HG02938 (cell line): Measurements from ENCODE around the gene PTGFRN.

ENCODE experiments used
- ATAC-seq: cut with Tn5 transposase; IDR thresholded peaks from one replicate; pipeline ENCODE4 v1.9.1; 2021; ENCODE audit warnings: mild to moderate bottlenecking, moderate library complexity; ENCODE audit not compliant: unreplicated experiment

Gene PTGFRN

DNA sequence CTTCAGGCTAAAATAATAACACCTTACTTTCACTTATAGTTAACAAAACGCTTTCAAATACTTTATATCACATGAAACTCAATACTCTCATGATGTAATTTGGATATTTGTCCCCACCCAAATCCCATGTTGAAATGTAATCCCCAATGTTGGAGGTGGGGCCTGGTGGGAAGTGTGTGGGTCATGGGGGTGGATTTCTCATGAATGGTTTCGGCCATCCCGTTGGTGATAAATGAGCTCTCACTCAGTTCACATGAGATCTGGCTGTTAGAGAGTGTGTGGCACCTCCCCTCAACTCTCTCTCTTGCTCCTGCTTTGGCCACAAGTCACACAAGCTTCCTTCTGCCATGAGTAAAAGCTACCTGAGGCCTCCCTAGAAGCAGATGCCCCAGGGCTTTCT lies 22.5 kb upstream of the PTGFRN start:
- ATAC-seq, result no peak

- ATAC-seq, result no peak
Measured at GRCh38 chr1:116889380-116889779, 20.3 kb upstream of the PTGFRN start.

GRCh38 chr1:116891396-116892079 lies 18.2 kb upstream of the PTGFRN start:
- no peak for ATAC-seq

GRCh38 chr1:116895073-116895472 lies 14.6 kb upstream of the PTGFRN start:
- no peak for ATAC-seq

DNA sequence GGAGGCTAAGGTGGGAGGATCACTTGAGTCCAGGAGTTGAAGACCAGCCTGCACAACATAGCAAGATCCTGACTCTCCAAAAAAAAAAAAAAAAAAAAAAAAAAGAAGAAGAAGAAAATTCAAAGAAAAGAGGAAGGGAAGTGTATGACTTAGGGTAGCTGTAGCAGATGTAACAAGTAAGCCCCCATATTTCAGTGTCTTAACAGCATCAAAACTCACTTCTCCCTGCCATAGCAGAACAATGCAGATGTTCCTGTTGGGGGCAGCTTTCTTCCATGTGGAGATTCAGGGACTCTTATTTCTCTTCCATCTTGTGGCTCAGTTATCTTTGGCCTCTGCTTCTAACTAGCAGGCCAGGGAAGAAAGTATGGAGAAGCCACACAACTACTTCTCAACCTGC lies 10.2 kb upstream of the PTGFRN start:
- ATAC-seq, result no peak

DNA sequence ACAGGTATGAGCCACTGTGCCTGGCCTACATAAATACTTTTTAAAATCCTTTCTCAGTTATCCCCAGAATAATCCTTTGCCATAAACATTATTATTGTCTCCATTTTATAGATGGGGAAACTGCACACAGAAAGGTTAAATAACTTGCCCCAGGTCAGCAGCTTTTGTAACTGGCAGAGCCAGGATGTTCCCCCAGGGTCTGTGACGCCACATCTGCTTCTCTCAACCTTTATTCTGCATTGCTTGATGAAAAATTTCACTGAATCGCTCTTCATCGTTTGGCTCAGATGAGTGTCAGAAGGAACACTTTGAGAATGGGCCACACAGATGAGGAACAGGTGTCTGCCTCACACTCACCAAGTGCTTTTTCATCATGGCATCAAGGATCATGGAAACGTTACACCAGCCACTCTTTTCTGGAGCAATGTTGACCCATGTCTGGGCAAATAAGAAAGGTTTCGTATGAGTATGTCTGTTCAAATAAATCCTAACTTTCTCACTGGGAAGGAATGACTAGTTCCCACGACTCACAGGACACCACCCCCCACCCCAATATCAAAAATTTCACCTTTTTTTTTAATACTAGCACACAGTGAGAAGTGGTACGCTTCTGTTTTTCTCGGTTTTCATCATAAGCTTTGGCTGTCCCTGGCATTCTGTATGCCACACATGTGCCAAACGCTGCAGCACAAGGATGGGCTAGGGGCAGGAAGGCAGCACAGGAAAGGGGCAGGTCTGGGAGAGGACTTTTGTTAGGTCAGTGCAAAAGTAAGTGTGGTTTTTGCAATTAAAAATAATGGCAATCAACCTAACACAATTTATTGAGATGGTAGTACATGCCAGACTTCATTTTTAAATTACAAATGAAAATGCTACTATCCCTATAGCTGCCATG lies 9.0 kb upstream of the PTGFRN start:
- no peak for ATAC-seq

GRCh38 chr1:116902027-116902426 lies 7.7 kb upstream of the PTGFRN start:
- ATAC-seq, result no peak

DNA sequence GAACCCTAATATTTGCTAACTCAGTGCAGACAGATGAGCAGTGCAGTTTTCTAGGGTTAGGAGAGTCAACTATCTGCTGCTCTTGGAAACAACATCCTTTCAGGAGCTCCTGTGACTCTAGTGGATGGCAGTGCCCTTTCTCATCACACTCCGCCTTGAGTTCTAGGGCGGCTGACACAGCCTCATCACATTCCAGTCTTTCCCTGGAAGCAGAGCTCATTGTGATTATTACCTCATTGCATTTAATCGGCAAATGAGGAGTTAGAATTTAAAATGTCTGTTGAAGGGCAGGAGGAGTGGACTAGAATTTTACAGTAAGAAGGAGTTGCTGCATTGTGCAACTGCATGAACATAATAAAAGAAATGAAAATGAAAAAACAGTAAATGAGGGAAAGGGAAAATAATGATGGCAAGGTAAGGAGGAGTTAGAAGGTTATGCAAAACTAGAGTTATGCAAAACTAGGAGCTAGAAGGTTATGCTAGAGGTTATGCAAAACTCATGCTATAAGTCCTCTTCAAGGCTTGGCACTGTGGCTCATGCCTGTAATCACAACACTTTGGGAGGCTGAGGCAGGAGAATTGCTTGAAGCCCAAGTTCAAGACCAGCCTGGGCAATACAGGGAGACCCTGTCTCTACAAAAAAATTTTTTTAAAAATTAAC lies 6.9 kb upstream of the PTGFRN start:
- no peak for ATAC-seq

DNA sequence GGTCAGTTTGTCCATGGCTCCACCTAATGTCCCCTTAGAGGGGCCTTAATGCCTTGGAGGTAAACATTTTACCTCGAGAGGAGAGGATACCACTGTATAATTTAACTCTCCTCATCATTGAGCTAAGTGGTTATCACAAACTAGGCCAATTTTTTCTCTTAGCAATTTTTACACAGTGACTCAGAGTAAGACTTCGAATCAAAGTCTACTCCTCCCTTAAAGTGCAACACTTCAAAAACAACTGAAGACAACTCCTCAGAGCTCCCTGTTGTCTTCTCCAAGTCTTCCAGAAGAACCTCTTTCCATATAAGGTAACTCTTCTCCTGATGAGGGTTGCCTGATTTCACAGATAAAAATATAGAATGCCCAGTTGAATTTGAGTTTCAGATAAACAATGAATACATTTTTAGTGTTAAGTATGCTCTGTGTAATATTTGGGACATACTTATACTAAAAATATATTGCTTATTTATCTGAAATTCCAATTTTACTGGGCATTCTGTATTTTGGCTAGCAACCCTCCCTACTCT lies 4.9 kb upstream of the PTGFRN start:
- no peak for ATAC-seq

- no peak for ATAC-seq
Measured at GRCh38 chr1:116906812-116907211, 2.9 kb upstream of the PTGFRN start.

- ATAC-seq, result no peak
Measured at GRCh38 chr1:116907351-116907750, 2.4 kb upstream of the PTGFRN start.

- ATAC-seq, result no peak
Measured at GRCh38 chr1:116908266-116908665, 1.4 kb upstream of the PTGFRN start.

- no peak for ATAC-seq
Measured at GRCh38 chr1:116908820-116909511, 750 bp upstream of the PTGFRN start.

DNA sequence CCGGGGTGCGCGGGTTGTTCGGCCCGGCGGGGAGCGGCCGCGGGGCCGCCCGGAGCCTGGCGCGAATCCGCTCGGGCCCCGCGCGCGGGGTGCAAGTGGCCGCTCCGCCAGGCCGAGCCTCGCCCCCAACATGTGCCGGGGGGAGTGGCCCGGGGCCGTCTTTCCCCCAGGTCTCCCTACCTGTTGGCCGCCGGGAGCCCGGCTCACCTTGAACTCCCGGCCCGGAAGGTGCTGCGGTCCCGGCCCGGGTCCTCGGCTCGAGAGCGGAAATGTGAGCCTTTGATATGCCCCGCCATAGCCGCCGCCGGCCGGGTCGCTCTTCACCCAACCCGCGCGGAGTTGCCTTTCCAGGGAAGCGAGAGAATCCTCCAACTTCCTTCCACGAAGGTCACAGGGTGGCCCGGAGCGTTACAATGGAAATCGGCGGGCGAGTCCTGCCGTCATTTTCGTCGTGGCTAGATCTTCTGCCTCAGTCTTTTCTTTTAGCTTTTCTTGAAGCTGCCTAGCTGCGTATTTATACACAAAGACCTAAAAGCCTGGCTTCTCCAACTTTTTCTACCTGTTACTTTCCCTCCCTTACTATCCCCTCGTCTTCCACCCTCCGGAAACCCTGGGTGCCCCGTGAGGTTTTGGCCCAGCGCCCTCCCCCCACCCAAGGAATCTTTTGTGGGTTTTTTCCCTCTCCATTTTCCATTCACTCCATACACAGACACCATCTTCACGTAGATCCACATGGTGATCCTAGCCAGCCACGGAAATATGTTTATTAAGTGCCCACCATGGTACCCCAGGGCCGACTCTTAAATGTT lies 867 bp downstream of the PTGFRN start:
- no peak for ATAC-seq

- no peak for ATAC-seq
Measured at GRCh38 chr1:116911188-116911553, 1.5 kb downstream of the PTGFRN start.

GRCh38 chr1:116911779-116912469 lies 2.2 kb downstream of the PTGFRN start:
- ATAC-seq, result no peak

- no peak for ATAC-seq
Measured at GRCh38 chr1:116912846-116913245, 3.1 kb downstream of the PTGFRN start.

DNA sequence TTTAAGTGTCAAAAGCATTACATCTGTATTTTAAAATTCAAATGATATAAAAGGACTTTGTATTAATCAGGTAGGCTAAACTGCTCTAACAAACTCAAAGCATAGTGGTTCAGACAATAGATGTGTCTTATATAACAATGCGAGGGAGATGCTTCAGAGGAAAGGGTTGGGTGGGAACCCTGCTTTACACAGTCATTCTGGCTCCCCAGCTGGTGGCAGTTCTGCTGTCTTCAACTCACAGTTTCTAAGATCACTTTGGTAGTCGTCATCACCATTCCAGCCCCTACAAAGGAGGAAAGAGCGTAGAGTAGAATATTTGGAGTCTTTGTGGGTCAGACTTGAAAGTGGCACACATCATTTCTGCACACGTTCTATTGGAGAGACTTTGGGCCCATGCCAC lies 4.2 kb downstream of the PTGFRN start:
- ATAC-seq, result no peak

GRCh38 chr1:116914667-116915066 lies 5.0 kb downstream of the PTGFRN start:
- no peak for ATAC-seq
